ENCODE data around the gene GJC2. TPM values are rescaled to one million over a fixed set of nuclear protein-coding genes. Genes with fewer than 3 reads are reported as not detected.
"Not testable (repeated sequence)": the region's sequence is repeated elsewhere in the genome, so short reads cannot be mapped to it uniquely, and the experiment has no call there.

GJC2 gene
- total RNA-seq, 1 donor from 2014 or later, result 5.4 TPM

DNA sequence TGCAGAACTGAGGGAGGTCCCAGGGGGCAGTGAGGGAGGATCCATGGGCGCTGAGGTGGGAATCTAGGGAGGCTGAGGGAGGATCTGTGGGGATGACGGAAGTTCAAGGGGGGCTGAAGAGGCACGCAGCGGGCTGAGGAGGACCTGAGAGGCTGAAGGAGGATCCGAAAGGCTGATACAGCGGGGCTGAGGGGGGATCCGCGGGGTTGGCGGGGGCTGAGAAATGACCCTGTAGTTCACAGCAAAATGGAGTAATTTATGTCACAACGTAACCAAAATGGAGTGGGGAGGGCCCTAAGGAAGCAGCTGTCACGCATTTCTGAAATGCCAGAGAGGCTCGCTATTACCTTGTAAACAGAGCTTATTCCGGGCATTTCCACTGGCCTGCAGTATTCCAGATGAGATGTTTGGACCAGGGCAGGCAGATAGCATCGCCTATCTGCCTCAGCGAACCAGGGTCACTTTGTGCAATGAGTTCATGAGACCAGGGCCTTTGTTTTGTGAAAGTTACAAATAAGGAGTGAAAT lies 39.7 kb upstream of the GJC2 start:
- intact Hi-C loops (cut with DNase I), result loop anchor here (1.0 to 10.0 kb wide), 6 partner anchors 28 to 1395 kb away; partner anchors contain the start of genes ARF1, GUK1, NUP133 and RNF187

DNA sequence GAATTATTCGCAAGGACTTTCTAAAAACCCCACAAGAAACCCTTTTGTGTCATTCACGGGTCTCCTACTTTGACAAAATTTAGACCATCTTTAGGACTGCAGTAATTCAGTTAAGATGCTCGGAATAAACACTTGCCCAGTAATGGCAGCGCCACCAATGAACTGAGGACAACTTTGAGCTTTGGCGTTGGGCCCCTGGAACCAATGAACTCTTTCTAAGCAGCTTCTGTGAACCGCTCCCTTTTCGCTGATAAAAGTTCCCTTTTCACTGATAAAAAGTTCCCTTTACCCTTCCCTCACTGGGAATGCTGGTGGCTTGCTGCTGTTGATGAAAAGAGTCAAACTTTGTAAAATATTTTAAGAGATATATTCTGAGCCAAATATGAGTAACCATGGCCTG lies 39.2 kb upstream of the GJC2 start:
- Histone ChIP-seq H3K4me1 (peaks cover 14 to 18% of the 10 kb centered on the region in 2 donors), H3K27ac (peak overlapping the region in 1 of 2 donors; percentile 88), H3K4me3 (peak overlapping the region; percentile 77 to 97), H3K36me3 (peaks cover 8 to 16% of the 10 kb centered on the region in 2 donors), H3K27me3 (no peaks in the 10 kb centered on the region), H3K9me3 (no peaks in the 10 kb centered on the region)
- TF ChIP-seq, protein P1, sequence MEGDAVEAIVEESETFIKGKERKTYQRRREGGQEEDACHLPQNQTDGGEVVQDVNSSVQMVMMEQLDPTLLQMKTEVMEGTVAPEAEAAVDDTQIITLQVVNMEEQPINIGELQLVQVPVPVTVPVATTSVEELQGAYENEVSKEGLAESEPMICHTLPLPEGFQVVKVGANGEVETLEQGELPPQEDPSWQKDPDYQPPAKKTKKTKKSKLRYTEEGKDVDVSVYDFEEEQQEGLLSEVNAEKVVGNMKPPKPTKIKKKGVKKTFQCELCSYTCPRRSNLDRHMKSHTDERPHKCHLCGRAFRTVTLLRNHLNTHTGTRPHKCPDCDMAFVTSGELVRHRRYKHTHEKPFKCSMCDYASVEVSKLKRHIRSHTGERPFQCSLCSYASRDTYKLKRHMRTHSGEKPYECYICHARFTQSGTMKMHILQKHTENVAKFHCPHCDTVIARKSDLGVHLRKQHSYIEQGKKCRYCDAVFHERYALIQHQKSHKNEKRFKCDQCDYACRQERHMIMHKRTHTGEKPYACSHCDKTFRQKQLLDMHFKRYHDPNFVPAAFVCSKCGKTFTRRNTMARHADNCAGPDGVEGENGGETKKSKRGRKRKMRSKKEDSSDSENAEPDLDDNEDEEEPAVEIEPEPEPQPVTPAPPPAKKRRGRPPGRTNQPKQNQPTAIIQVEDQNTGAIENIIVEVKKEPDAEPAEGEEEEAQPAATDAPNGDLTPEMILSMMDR (IDR thresholded peaks at IDR 0.05), result no peak
- peak in 1 of 2 donors; percentile 57 for DNase-seq (ENCODE audit: low spot score in 2 of 2)
- intact Hi-C loops (cut with DNase I), result no loop called here

More for the DNA sequence above, 39.7 kb upstream of the GJC2 start:
- TF ChIP-seq, protein P1 (IDR thresholded peaks at IDR 0.05), result no peak
- no peaks in the 10 kb centered on the region for H3K9me3 ChIP-seq
- H3K4me3 ChIP-seq, result peak overlapping the region; percentile 77 to 97
- no peaks in the 10 kb centered on the region for H3K27me3 ChIP-seq
- peaks cover 8 to 16% of the 10 kb centered on the region in 2 donors for H3K36me3 ChIP-seq
- peaks cover 14 to 18% of the 10 kb centered on the region in 2 donors for H3K4me1 ChIP-seq
- H3K27ac ChIP-seq, result peak overlapping the region; percentile 88 to 89
- DNase-seq (ENCODE audit: low spot score in 2 of 2), result peak in 1 of 2 donors; percentile 64

DNA sequence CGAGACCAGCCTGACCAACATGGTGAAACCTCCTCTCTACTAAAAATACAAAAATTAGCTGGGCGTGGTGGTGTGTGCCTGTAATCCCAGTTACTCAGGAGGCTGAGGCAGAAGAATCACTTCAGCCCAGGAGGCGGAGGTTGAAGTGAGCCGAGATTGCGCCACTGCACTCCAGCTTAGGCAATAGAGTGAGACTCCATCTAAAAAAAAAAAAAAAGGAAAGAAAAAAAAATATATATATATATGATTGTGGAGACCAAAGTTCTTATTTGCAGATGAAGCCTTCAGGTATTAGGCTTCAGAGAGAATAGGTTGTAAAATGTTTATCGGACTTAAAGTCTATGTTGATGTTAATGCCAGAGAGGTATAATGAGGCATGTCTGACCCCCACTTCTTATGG lies 38.4 kb upstream of the GJC2 start:
- H3K27ac ChIP-seq; intact Hi-C loops (cut with DNase I); H3K9me3 ChIP-seq; H3K4me3 ChIP-seq; H3K27me3 ChIP-seq: not testable (repeated sequence)
- Histone ChIP-seq H3K36me3 (peaks cover 5 to 11% of the 10 kb centered on the region in 2 donors), H3K4me1 (peaks cover 14 to 18% of the 10 kb centered on the region in 2 donors)
- peak in 1 of 2 donors; percentile 1 for DNase-seq (ENCODE audit: low spot score in 2 of 2)

DNA sequence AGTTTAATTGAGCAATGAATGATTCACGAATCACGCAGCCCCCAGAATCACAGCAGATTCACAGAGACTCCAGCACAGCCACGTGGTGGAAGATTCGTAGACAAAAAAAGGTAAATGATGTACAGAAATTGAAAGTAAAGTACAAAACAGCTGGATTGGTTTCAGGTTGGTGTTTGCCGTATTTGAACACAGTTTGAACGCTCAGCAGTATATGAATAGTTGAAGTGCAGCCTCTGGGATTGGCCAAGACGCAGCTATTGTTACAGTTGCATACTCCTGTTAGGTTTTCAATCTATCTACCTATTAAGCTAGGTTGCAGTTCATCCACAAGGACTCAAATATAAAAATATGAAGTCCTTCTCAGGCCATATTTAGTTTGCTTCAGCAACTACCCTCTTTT lies 37.6 kb upstream of the GJC2 start:
- intact Hi-C loops (cut with DNase I), result no loop called here

DNA sequence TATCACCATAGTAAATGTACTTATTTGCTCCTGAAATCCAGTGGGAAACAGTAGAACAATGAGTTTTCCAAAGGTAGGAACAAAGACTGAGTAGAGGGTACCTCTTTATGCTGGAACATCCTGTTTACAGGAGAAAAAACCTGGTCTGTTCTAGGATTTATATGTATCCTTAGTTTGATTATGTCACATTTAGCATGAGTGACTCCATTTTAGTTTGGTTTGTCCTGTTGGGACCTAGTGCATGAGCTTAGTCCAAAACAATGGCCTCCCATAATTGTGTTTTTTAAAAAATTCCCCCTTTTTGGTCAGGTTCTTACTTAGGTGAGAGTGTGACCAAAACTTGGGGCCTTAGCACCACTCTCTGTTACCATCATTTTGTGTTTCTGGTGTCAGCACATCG lies 37.1 kb upstream of the GJC2 start:
- H3K9me3 ChIP-seq, result no peaks in the 10 kb centered on the region
- TF ChIP-seq, protein P1 (IDR thresholded peaks at IDR 0.05), result no peak
- H3K4me1 ChIP-seq, result peaks cover 14 to 18% of the 10 kb centered on the region in 2 donors
- DNase-seq (ENCODE audit: low spot score in 2 of 2), result no peak
- H3K27ac ChIP-seq, result no peak overlapping the region
- intact Hi-C loops (cut with DNase I), result no loop called here
- H3K36me3 ChIP-seq, result peaks cover 0 to 3% of the 10 kb centered on the region in 2 donors
- H3K27me3 ChIP-seq, result no peaks in the 10 kb centered on the region
- no peak overlapping the region for H3K4me3 ChIP-seq

More for the DNA sequence above, 37.6 kb upstream of the GJC2 start:
- no peaks in the 10 kb centered on the region for H3K27me3 ChIP-seq
- no peak overlapping the region for H3K4me3 ChIP-seq
- peaks cover 0 to 6% of the 10 kb centered on the region in 2 donors for H3K36me3 ChIP-seq
- TF ChIP-seq, protein P1 (IDR thresholded peaks at IDR 0.05), result no peak
- no peaks in the 10 kb centered on the region for H3K9me3 ChIP-seq
- H3K27ac ChIP-seq, result no peak overlapping the region
- DNase-seq (ENCODE audit: low spot score in 2 of 2), result no peak
- peaks cover 14 to 18% of the 10 kb centered on the region in 2 donors for H3K4me1 ChIP-seq

DNA sequence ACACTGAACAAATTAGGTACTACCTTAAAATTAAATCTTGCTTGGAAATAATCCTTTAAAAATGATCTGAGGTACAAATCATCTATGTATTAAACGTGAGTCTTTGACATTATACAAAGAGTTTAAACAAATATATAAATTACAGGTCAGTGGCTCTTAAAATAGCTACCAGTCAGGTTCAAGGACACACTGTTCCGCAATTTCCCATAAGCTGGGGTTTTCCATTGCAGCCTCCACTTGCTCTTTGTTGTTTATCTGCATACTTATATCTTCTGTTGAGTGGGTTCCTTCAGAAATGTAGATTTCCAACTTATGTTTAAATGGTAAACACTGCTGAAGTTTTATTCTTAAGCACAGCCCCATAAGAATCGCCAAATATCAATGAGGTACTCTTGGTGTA lies 34.9 kb upstream of the GJC2 start:
- H3K9me3 ChIP-seq, result no peaks in the 10 kb centered on the region
- DNase-seq (ENCODE audit: low spot score in 2 of 2), result no peak
- intact Hi-C loops (cut with DNase I), result no loop called here
- no peaks in the 10 kb centered on the region for H3K27me3 ChIP-seq
- no peak overlapping the region for H3K27ac ChIP-seq
- no peaks in the 10 kb centered on the region for H3K36me3 ChIP-seq
- H3K4me3 ChIP-seq, result no peak overlapping the region
- peaks cover 5 to 8% of the 10 kb centered on the region in 2 donors for H3K4me1 ChIP-seq
- TF ChIP-seq, protein P1 (IDR thresholded peaks at IDR 0.05), result no peak
